Activated naive CD4-positive, alpha-beta T cell treated with anti-CD3 and anti-CD28 coated beads for 36 hours (primary cell): ENCODE measurements around the gene ETV6. TPM values are rescaled to one million over a fixed set of nuclear protein-coding genes. Genes with fewer than 3 reads are reported as not detected.

ENCODE experiments used
- CTCF ChIA-PET: fragments of 350-600 bp; sonication (Branson Sonifier 250); formaldehyde crosslinking; loops from one replicate; lab custom pipeline; 2021; ENCODE audit warnings: antibody characterized with exemption; lab: Charles Lee
- DNase-seq: peaks from one replicate; pipeline ENCODE4 v3.0.0-alpha.2; 2020
- H3K27ac Mint-ChIP-seq: one replicate; pipeline ENCODE4 v1.8.0; 2021; ENCODE audit warnings: mild to moderate bottlenecking, mixed read lengths
- H3K27me3 Mint-ChIP-seq: one replicate; pipeline ENCODE4 v1.8.0; 2021; ENCODE audit warnings: low read depth, mixed read lengths
- H3K36me3 Mint-ChIP-seq: one replicate; pipeline ENCODE4 v1.8.0; 2021; ENCODE audit warnings: low read depth, mixed read lengths
- H3K4me1 Mint-ChIP-seq: one replicate; pipeline ENCODE4 v1.8.0; 2021; ENCODE audit warnings: low read depth, mixed read lengths
- H3K4me3 Mint-ChIP-seq: one replicate; pipeline ENCODE4 v1.8.0; 2021; ENCODE audit warnings: mild to moderate bottlenecking, moderate library complexity, mixed read lengths
- H3K9me3 Mint-ChIP-seq: one replicate; pipeline ENCODE4 v1.8.0; 2021; ENCODE audit warnings: mixed read lengths
- intact Hi-C: fragments of 100-400 bp; cut with micrococcal nuclease; formaldehyde crosslinking; loops from one replicate; pipeline ENCODE4 v1.15.1; 2023
- total RNA-seq, 2 experiments: library from RNA; stranded (reverse); gene quantifications; one replicate each; pipeline ENCODE4 v1.2.3, GENCODE V29; 2021

The ETV6 gene
- total RNA-seq, 2 experiments from 2014 or later, result 48.1 to 48.6 TPM

DNA sequence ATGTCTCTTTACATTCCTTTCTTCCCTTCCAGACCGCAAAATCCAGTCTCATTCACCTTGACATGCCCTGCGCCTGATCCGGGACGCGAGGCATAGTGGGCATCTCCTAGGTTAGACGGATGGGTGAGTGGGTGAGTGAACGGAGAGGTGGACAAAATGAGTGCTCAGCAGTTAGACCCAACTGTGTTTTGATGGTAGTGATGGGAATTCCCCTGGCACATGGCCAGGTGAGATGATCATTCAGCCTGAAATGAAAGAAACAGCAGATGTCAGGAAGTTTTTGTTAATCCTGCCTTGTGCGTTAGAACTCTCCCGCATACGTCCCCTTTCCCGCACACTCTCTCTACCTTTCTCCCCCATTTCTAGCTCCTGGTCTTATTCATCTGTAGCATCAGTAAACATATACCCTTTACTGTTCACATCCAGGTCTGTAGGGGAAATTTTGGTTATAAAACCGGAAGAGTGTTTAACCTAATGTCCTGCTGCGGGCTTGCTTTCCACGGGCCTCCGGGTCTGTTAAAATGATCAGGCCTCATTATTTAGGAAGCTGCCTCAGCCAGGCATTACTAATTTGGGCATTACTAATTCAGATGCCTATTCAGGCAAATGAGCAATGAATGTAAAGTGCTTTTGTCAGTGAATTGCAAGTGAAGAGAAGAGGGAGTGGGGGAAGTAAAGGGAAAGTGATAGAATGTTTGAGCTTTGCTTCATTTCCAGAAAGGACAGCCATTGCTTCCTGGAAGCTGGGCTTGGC is 172.8 kb downstream of the ETV6 start:
- Mint-ChIP-seq H3K27ac (peak overlapping the region; percentile 91), H3K36me3 (peaks cover 29% of the 10 kb centered on the region), H3K4me1 (peaks cover 61% of the 10 kb centered on the region), H3K4me3 (peak overlapping the region; percentile 44), H3K27me3 (no peaks in the 10 kb centered on the region), H3K9me3 (no peaks in the 10 kb centered on the region)
- CTCF ChIA-PET, result interaction anchor here (0.5 to 0.7 kb wide), 2 partner anchors 203 to 1036 kb away, joined by 3 read pairs; no protein-coding TSS in a partner anchor
- intact Hi-C loops, result loop anchor here (1.0 kb wide), 5 partner anchors 14 to 187 kb away; partner anchors contain the start of gene ETV6
- DNase-seq, result peak; percentile 83

DNA sequence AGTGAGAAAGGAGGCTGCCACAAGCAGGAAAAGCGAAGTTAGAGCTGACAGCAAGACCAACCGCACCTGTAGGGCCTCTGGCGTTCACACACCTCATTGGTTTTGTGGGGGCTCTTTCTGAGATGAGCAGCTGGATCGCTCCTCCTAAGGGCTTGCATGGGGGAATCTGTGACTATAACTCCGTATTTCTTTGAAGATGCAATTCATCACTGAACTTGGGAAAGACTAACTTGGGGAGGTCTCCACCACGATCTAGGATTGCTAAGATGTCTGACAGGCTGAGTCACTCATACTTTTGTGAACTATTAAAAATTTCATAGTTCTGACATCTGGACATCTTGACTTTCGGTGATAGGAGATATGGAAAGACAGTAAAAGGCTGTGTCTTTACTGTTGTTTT is 173.6 kb downstream of the ETV6 start:
- Mint-ChIP-seq H3K4me1 (peaks cover 54% of the 10 kb centered on the region), H3K27me3 (no peaks in the 10 kb centered on the region), H3K27ac (peak overlapping the region; percentile 91), H3K36me3 (peaks cover 29% of the 10 kb centered on the region), H3K4me3 (no peak overlapping the region), H3K9me3 (no peaks in the 10 kb centered on the region)
- intact Hi-C loops, result no loop called here
- DNase-seq, result no peak
- CTCF ChIA-PET, result interaction anchor here (0.7 kb wide), 1 partner anchor 202 kb away, joined by 3 read pairs; no protein-coding TSS in a partner anchor

DNA sequence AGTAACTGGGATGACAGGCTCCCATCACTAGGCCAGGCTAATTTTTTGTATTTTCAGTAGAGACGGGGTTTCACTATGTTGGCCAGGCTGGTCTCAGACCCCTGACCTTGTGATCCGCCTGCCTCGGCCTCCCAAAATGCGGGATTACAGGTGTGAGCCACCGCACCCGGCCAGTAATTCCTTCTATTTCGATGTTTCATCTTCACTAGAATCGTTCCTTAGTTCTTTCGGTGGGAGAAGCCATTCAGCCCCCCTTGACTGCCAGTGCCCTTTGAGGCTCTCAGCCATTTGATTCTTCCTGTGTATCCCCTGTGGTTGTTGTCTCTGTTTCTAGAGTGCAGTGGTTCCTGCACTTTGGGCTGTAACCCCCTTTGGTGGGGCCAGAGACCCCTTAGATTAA is 174.1 kb downstream of the ETV6 start:
- CTCF ChIA-PET, result no interaction called here
- Mint-ChIP-seq H3K9me3 (no peaks in the 10 kb centered on the region), H3K4me3 (no peak overlapping the region), H3K4me1 (peaks cover 53% of the 10 kb centered on the region), H3K27me3 (no peaks in the 10 kb centered on the region), H3K36me3 (peaks cover 29% of the 10 kb centered on the region), H3K27ac (peak overlapping the region; percentile 75)
- intact Hi-C loops, result no loop called here
- no peak for DNase-seq

DNA sequence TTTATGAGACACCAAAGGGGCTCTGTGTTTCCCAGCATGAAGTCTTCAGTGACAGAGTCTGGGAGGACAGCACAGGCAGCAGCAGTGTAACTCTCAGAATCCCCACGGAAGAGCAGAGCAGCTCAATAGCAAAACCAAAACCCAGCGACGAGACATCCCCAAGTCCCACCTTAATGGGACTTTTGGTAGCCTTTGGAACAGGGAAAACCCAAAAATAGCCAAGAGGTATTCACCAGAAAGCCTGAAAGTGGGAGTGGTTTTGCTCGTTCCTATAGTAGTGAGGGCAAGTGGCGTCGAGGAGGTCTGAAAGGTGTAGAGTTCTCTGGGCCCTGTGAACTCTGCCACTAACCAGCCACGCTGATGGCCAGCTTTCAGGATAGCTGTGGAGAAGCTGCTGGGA is 174.6 kb downstream of the ETV6 start:
- CTCF ChIA-PET, result no interaction called here
- no peak overlapping the region for H3K4me3 Mint-ChIP-seq

GRCh38 chr12:11824736-11825135 is 175.3 kb downstream of the ETV6 start:
- Mint-ChIP-seq H3K4me1 (peaks cover 53% of the 10 kb centered on the region), H3K36me3 (peaks cover 29% of the 10 kb centered on the region), H3K27me3 (no peaks in the 10 kb centered on the region), H3K27ac (peak overlapping the region; percentile 78), H3K4me3 (no peak overlapping the region), H3K9me3 (no peaks in the 10 kb centered on the region)
- intact Hi-C loops, result no loop called here
- CTCF ChIA-PET, result interaction anchor here (1.3 kb wide), 1 partner anchor 185 kb away, joined by 3 read pairs; no protein-coding TSS in a partner anchor
- DNase-seq, result no peak

More for the DNA sequence above, 174.6 kb downstream of the ETV6 start:
- Mint-ChIP-seq H3K27ac (peak overlapping the region; percentile 75), H3K9me3 (no peaks in the 10 kb centered on the region), H3K27me3 (no peaks in the 10 kb centered on the region), H3K36me3 (peaks cover 29% of the 10 kb centered on the region), H3K4me1 (peaks cover 53% of the 10 kb centered on the region)
- no peak for DNase-seq
- intact Hi-C loops, result no loop called here

DNA sequence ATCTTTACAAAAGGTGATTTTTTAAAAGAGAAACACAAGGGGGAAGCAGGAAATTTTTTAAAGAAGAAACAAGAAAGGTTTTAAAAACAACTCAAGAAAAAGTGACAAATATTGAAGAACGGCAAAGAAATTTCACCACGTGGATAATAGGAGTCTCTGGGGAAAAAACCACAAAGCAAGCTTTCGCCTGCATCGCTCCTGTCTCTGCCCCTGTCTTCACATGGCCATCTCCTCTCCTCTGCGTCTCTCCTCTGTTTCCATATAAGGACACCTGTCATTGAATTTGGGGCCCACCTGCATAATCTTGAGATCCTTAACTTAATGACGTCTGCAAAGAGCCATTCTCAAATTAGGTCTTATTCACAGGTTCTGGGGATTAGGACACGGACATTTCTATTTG is 175.8 kb downstream of the ETV6 start:
- CTCF ChIA-PET, result interaction anchor here (0.6 to 1.7 kb wide), 4 partner anchors 51 to 208 kb away, joined by 3 to 6 read pairs (median 4); no protein-coding TSS in a partner anchor
- Mint-ChIP-seq H3K27ac (peak overlapping the region; percentile 78), H3K27me3 (no peaks in the 10 kb centered on the region), H3K4me1 (peaks cover 53% of the 10 kb centered on the region), H3K4me3 (no peak overlapping the region), H3K36me3 (peaks cover 29% of the 10 kb centered on the region), H3K9me3 (no peaks in the 10 kb centered on the region)
- intact Hi-C loops, result no loop called here
- no peak for DNase-seq

- CTCF ChIA-PET, result interaction anchor here (0.9 to 1.7 kb wide), 2 partner anchors 17 to 207 kb away, joined by 3 to 6 read pairs; no protein-coding TSS in a partner anchor
- H3K9me3 Mint-ChIP-seq, result no peaks in the 10 kb centered on the region
- intact Hi-C loops, result no loop called here
- H3K27me3 Mint-ChIP-seq, result no peaks in the 10 kb centered on the region
- peak overlapping the region; percentile 72 for H3K27ac Mint-ChIP-seq
- no peak for DNase-seq
- H3K4me3 Mint-ChIP-seq, result no peak overlapping the region
- peaks cover 26% of the 10 kb centered on the region for H3K36me3 Mint-ChIP-seq
- H3K4me1 Mint-ChIP-seq, result peaks cover 53% of the 10 kb centered on the region
Observed at GRCh38 chr12:11826574-11826973, 177.1 kb downstream of the ETV6 start.

GRCh38 chr12:11827091-11828061 is 177.9 kb downstream of the ETV6 start:
- Mint-ChIP-seq H3K27ac (peak overlapping the region; percentile 67), H3K27me3 (no peaks in the 10 kb centered on the region), H3K9me3 (no peaks in the 10 kb centered on the region), H3K4me1 (peaks cover 53% of the 10 kb centered on the region), H3K4me3 (no peak overlapping the region), H3K36me3 (peaks cover 23% of the 10 kb centered on the region)
- CTCF ChIA-PET, result interaction anchor here (0.9 to 1.7 kb wide), 2 partner anchors 18 to 206 kb away, joined by 3 to 6 read pairs; no protein-coding TSS in a partner anchor
- intact Hi-C loops, result no loop called here
- no peak for DNase-seq

DNA sequence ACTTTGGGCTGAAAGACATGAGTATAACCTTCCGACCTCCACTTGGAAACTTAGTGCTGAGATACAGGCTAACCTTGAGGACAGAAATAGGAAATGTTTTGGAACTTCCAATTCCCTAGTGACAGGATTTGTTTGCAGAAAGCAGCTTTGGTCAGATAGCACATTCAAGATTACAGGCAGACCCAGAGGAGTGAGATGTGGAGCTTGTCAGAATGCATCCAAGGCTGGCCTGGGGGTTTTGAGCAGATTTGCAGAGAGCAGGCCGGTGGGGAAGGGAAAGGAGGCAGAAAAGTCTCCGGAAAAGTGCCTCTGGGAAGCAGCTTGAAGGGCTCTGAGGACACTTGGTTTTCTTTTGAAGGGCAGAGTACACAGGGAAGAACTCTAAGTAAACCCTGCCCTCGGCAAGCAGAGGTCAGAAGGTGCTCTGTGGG is 180.3 kb downstream of the ETV6 start:
- Mint-ChIP-seq H3K27ac (no peak overlapping the region), H3K4me1 (peaks cover 49% of the 10 kb centered on the region), H3K36me3 (peaks cover 16% of the 10 kb centered on the region), H3K27me3 (no peaks in the 10 kb centered on the region), H3K9me3 (no peaks in the 10 kb centered on the region), H3K4me3 (no peak overlapping the region)
- no peak for DNase-seq
- CTCF ChIA-PET, result interaction anchor here (0.6 to 1.6 kb wide), 3 partner anchors 164 to 248 kb away, joined by 3 to 6 read pairs (median 3); no protein-coding TSS in a partner anchor
- intact Hi-C loops, result no loop called here

DNA sequence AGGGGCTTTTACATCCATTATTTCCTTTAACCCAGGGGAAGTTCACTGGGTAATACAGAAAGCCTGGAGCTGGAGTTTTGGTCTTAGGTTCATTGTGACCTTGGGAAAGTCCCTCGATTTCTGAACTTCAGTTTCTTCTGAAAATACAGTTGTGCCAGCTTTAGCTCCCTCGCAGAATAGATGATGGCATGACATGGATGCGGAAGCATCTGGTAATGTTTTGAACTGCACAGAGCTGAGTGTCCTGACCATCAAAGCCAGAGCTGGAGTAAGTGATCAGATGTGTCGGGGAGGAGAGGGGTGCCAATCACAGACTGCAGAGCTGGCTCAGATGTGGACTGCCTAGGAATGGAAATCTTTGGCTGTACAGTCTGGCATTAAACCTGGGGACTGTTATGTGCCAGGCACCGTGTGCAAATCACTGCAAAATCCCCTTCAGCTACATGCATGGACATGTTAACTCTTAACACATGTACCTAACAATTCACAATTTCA is 180.9 kb downstream of the ETV6 start:
- H3K4me1 Mint-ChIP-seq, result peaks cover 49% of the 10 kb centered on the region
- H3K9me3 Mint-ChIP-seq, result no peaks in the 10 kb centered on the region
- intact Hi-C loops, result no loop called here
- H3K36me3 Mint-ChIP-seq, result peaks cover 14% of the 10 kb centered on the region
- H3K27ac Mint-ChIP-seq, result no peak overlapping the region
- H3K27me3 Mint-ChIP-seq, result no peaks in the 10 kb centered on the region
- DNase-seq, result peak; percentile 23
- H3K4me3 Mint-ChIP-seq, result no peak overlapping the region
- CTCF ChIA-PET, result interaction anchor here (1.2 to 1.6 kb wide), 2 partner anchors 203 to 249 kb away, joined by 3 to 6 read pairs; no protein-coding TSS in a partner anchor

DNA sequence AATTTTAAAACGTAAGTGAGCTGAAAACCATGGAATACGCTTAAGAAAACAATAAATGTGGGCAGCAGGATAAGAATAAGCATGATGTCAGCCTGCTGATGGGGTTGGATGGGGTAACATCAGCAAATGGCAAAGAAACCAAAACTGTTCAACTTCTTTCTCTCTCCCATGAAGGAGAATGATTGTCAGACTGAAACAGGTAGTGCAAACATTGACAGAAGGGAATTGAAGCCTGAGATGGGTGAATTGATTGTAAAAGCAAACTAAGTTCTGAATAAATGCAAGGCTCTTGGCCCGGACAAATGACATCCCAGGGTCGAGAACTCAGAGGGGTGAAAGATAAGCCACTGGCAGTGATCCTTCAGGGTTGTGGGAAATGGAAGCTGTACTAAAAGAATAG is 182.6 kb downstream of the ETV6 start:
- no peaks in the 10 kb centered on the region for H3K27me3 Mint-ChIP-seq
- peaks cover 52% of the 10 kb centered on the region for H3K4me1 Mint-ChIP-seq
- H3K4me3 Mint-ChIP-seq, result no peak overlapping the region
- no peaks in the 10 kb centered on the region for H3K9me3 Mint-ChIP-seq
- intact Hi-C loops, result no loop called here
- peaks cover 4% of the 10 kb centered on the region for H3K36me3 Mint-ChIP-seq
- CTCF ChIA-PET, result interaction anchor here (1.2 to 1.4 kb wide), 4 partner anchors 178 to 251 kb away, joined by 4 to 6 read pairs (median 4); no protein-coding TSS in a partner anchor
- DNase-seq, result no peak
- peak overlapping the region; percentile 43 for H3K27ac Mint-ChIP-seq
